T-helper 17 cell (primary cell): ENCODE measurements around the gene PTPRG. TPM values are rescaled to one million over a fixed set of nuclear protein-coding genes. Genes with fewer than 3 reads are reported as not detected.

Experiments
- ATAC-seq: fragments of 150-1000 bp; cut with Tn5 transposase; 2 replicates; pipeline ENCODE4 v1.10.0; 2021; ENCODE audit warnings: mild to moderate bottlenecking, moderate library complexity
- DNase-seq, 3 donors: peaks; one replicate each; pipeline versions ENCODE4 v3.0.0 to v3.0.0-alpha.2; 2020 to 2021
- H3K9me3 ChIP-seq: one replicate; pipeline ENCODE4 v1.7.0; 2013; ENCODE audit warnings: low read length, mild to moderate bottlenecking; ENCODE audit not compliant: control insufficient read depth, poor library complexity, severe bottlenecking
- H3K27ac Mint-ChIP-seq: one replicate; pipeline ENCODE4 v1.8.0; 2022; ENCODE audit warnings: mild to moderate bottlenecking, moderate library complexity, mixed read lengths
- H3K27me3 Mint-ChIP-seq: one replicate; pipeline ENCODE4 v1.8.0; 2022; ENCODE audit warnings: mixed read lengths
- H3K36me3 Mint-ChIP-seq: one replicate; pipeline ENCODE4 v1.8.0; 2022; ENCODE audit warnings: low read depth, mixed read lengths
- H3K4me1 Mint-ChIP-seq: one replicate; pipeline ENCODE4 v1.8.0; 2022; ENCODE audit warnings: mild to moderate bottlenecking, mixed read lengths
- H3K4me3 Mint-ChIP-seq: one replicate; pipeline ENCODE4 v1.8.0; 2022; ENCODE audit warnings: mild to moderate bottlenecking, moderate library complexity, mixed read lengths
- total RNA-seq, 4 donors: library from RNA in 2 of 4; stranded (reverse) in 2 of 4; gene quantifications; one replicate each; pipeline ENCODE4 v1.2.3 and lab custom pipeline; 2022 to 2026

PTPRG gene
- total RNA-seq, 2 donors from 2014 or later, result 0.02 TPM; not detected in 1

DNA sequence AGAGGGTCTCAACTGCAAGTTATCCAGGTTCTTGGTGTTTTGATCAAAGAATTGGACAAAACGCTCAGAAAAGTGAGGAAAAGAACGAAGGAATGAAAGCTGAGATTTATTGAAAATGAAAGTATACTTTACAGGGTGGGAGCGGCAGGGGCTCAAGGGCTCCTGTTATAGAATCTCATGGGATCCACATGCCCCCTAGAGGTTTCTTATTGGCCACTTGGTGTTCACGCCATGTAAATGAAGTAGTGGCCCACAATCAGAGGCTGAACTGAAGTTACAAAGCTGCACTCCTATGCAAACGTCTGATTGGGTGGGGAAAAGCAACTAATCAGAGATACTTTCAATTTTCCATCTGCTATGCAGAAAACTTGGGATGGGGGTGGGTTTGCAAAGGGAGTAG is 216.7 kb downstream of the PTPRG start:
- Mint-ChIP-seq H3K4me1 (no peaks in the 10 kb centered on the region), H3K36me3 (no peaks in the 10 kb centered on the region), H3K27me3 (no peaks in the 10 kb centered on the region), H3K4me3 (no peak overlapping the region), H3K27ac (no peak overlapping the region)
- DNase-seq, result no peak
- no peak for ATAC-seq
- H3K9me3 ChIP-seq, result no peaks in the 10 kb centered on the region

DNA sequence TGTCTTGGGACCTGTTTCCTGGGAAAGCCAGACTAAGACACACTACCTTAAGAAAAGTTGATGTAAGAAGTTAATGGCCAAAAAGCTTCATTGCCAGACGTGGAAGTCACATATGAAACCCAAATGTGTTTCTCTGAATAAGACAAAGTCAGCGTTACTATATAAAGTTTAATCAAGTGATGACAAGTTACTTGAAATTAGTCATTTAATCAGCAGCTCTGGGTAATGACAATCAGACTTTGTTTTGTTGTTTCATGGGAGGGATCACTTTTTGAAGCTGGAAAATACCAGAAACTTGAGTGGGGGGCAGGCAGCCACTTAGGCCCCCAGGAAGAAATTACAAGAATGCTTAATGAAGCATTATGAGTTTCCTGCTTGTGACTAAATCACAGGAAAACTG is 218.6 kb downstream of the PTPRG start:
- no peaks in the 10 kb centered on the region for H3K4me1 Mint-ChIP-seq
- H3K27me3 Mint-ChIP-seq, result no peaks in the 10 kb centered on the region
- H3K4me3 Mint-ChIP-seq, result no peak overlapping the region

GRCh38 chr3:61780455-61781228 is 219.3 kb downstream of the PTPRG start:
- Mint-ChIP-seq H3K36me3 (no peaks in the 10 kb centered on the region), H3K4me3 (no peak overlapping the region), H3K27me3 (no peaks in the 10 kb centered on the region), H3K4me1 (no peaks in the 10 kb centered on the region), H3K27ac (no peak overlapping the region)
- ATAC-seq (no peak), DNase-seq (no peak)
- H3K9me3 ChIP-seq, result no peaks in the 10 kb centered on the region

More for the DNA sequence above, 218.6 kb downstream of the PTPRG start:
- no peaks in the 10 kb centered on the region for H3K9me3 ChIP-seq
- Mint-ChIP-seq H3K36me3 (no peaks in the 10 kb centered on the region), H3K27ac (no peak overlapping the region)
- ATAC-seq (no peak), DNase-seq (no peak)

GRCh38 chr3:61783993-61784718 is 222.8 kb downstream of the PTPRG start:
- Mint-ChIP-seq H3K4me1 (no peaks in the 10 kb centered on the region), H3K36me3 (no peaks in the 10 kb centered on the region), H3K27ac (no peak overlapping the region), H3K4me3 (no peak overlapping the region), H3K27me3 (no peaks in the 10 kb centered on the region)
- no peaks in the 10 kb centered on the region for H3K9me3 ChIP-seq
- ATAC-seq (no peak), DNase-seq (no peak)

DNA sequence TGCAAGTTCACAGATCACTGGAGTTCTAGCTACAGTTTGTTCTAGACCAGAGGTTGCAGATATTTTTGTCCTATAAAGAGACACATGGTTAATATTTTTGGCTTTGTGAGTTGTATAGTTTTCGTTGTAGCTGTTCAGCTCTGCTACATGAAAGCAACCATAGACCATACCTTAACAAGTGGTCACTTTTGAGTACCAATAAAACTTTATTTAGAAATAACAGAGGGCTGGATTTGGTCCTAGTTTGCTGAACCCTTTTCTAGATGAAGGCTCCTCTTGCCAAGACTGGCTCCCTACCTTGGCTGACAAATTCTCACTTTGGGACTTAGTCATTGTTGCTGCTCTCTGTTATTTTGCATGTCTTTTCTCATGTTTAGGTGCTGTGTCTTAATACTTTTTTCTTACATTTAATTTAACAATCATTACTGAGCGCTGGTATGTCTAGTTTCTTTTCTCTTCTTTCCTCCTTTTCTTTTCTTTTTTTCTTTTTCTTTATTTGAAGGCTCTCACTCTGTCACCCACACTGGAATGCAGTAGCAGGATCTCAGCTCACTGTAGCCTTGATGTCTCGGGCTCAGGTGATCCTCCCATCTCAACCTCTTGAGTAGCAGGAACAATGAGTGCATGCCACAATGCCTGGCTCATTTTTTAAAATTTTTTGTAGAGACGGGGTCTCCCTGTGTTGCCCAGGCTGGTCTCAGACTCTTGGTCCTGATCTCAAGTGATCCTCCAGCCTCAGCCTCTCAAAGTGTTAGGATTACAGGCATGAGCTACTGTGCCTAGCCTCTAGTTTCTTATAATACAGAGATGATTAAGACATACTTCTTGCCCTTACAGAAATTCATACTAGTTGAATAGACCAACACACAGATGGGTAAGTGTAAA is 227.5 kb downstream of the PTPRG start:
- no peak for DNase-seq

GRCh38 chr3:61789861-61790260 is 228.5 kb downstream of the PTPRG start:
- H3K27ac Mint-ChIP-seq, result no peak overlapping the region
- no peak overlapping the region for H3K4me3 Mint-ChIP-seq
- no peaks in the 10 kb centered on the region for H3K27me3 Mint-ChIP-seq
- ATAC-seq (no peak), DNase-seq (no peak)
- H3K9me3 ChIP-seq, result no peaks in the 10 kb centered on the region
- no peaks in the 10 kb centered on the region for H3K4me1 Mint-ChIP-seq
- no peaks in the 10 kb centered on the region for H3K36me3 Mint-ChIP-seq

More for the DNA sequence above, 227.5 kb downstream of the PTPRG start:
- Mint-ChIP-seq H3K4me3 (no peak overlapping the region), H3K4me1 (no peaks in the 10 kb centered on the region), H3K27ac (no peak overlapping the region), H3K36me3 (no peaks in the 10 kb centered on the region), H3K27me3 (no peaks in the 10 kb centered on the region)
- ATAC-seq, result no peak
- H3K9me3 ChIP-seq, result no peaks in the 10 kb centered on the region

- Mint-ChIP-seq H3K27ac (no peak overlapping the region), H3K4me3 (no peak overlapping the region), H3K27me3 (no peaks in the 10 kb centered on the region), H3K36me3 (no peaks in the 10 kb centered on the region), H3K4me1 (no peaks in the 10 kb centered on the region)
- DNase-seq (no peak), ATAC-seq (no peak)
- no peaks in the 10 kb centered on the region for H3K9me3 ChIP-seq
These were observed 229.0 kb downstream of the PTPRG start for GRCh38 chr3:61790411-61790810.

DNA sequence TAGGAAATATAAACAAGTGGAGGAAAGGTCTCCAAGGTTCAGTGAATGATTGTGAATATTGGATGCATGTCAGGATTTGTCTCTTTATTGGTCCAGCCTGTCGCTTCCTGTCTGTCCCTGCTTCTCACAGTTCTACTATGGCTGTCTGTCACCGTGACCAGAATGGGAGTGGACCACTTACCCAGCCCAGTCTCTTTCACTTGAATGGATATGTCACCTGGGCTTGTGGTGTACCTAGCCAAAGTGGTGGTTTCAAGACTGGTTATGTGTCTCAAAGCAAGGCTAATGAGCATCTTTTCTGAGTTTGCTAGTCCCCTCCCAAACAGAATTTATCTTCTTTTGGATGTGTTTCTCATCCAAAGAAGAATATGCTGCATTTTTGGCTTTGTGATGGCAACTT is 231.7 kb downstream of the PTPRG start:
- no peak overlapping the region for H3K27ac Mint-ChIP-seq
- no peaks in the 10 kb centered on the region for H3K9me3 ChIP-seq
- ATAC-seq (no peak), DNase-seq (no peak)
- no peaks in the 10 kb centered on the region for H3K27me3 Mint-ChIP-seq
- no peaks in the 10 kb centered on the region for H3K4me1 Mint-ChIP-seq
- no peak overlapping the region for H3K4me3 Mint-ChIP-seq
- no peaks in the 10 kb centered on the region for H3K36me3 Mint-ChIP-seq

GRCh38 chr3:61793521-61793920 is 232.2 kb downstream of the PTPRG start:
- no peak for DNase-seq
- Mint-ChIP-seq H3K4me3 (no peak overlapping the region), H3K27ac (no peak overlapping the region), H3K36me3 (no peaks in the 10 kb centered on the region), H3K27me3 (no peaks in the 10 kb centered on the region), H3K4me1 (no peaks in the 10 kb centered on the region)
- no peak for ATAC-seq
- no peaks in the 10 kb centered on the region for H3K9me3 ChIP-seq

GRCh38 chr3:61794341-61794740 is 233.0 kb downstream of the PTPRG start:
- H3K4me3 Mint-ChIP-seq, result no peak overlapping the region
- no peak for ATAC-seq
- no peaks in the 10 kb centered on the region for H3K9me3 ChIP-seq
- DNase-seq, result no peak
- H3K4me1 Mint-ChIP-seq, result no peaks in the 10 kb centered on the region
- H3K36me3 Mint-ChIP-seq, result no peaks in the 10 kb centered on the region
- H3K27ac Mint-ChIP-seq, result no peak overlapping the region
- no peaks in the 10 kb centered on the region for H3K27me3 Mint-ChIP-seq

GRCh38 chr3:61794961-61795360 is 233.6 kb downstream of the PTPRG start:
- H3K4me3 Mint-ChIP-seq, result no peak overlapping the region
- no peak overlapping the region for H3K27ac Mint-ChIP-seq
- no peak for DNase-seq
- ATAC-seq, result no peak
- H3K36me3 Mint-ChIP-seq, result no peaks in the 10 kb centered on the region
- no peaks in the 10 kb centered on the region for H3K9me3 ChIP-seq
- no peaks in the 10 kb centered on the region for H3K4me1 Mint-ChIP-seq
- H3K27me3 Mint-ChIP-seq, result no peaks in the 10 kb centered on the region

DNA sequence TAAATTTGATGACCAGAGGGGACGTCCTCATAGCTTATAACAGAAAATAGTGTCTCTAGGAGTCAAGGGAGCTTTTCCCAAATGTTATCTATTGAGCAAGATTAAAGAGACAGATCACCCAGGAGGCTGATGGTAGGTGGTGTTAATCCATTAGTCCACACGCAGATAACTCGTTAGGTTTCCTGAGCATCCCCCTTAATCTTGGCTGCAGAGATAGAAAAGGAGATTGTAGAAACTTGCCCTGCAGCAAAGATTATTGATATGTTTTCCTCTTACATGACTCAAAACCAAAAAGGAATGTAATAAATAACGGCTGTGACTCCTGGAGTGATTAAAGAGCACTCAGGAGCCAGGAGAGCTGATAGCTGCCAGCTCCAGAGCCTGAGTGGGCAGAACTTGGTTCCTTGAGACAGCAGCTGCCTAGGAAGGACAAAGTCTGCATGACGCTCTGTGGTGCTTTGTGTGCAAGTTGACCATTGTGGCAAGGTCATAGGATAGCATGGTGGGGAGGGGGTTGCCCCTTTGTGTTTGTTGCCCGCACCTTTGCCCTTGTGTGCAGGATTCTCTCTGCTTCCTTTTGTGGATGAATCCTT is 234.8 kb downstream of the PTPRG start:
- Mint-ChIP-seq H3K4me3 (no peak overlapping the region), H3K27ac (no peak overlapping the region), H3K4me1 (no peaks in the 10 kb centered on the region), H3K27me3 (no peaks in the 10 kb centered on the region), H3K36me3 (no peaks in the 10 kb centered on the region)
- no peak for ATAC-seq
- H3K9me3 ChIP-seq, result no peaks in the 10 kb centered on the region
- DNase-seq, result no peak

DNA sequence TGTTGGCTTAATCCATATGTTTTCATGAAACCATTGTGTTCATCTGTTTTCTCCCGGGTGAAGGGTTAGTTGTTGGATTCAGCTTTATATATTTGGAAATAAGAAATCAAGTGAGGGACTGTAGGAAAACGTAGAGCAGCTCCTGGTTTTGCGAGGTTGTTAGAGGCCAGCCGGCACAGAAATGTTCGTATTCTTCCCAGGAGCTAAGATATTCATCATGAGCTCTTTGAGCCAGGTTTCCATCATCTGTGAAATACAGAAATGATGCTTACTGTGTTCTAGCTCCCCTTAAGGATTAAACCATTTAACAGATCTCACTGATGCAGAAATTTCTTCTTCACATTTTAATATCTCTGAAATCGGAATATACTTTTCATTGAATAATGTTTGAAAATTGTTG is 235.5 kb downstream of the PTPRG start:
- H3K4me3 Mint-ChIP-seq, result no peak overlapping the region

More for the DNA sequence above, 235.5 kb downstream of the PTPRG start:
- Mint-ChIP-seq H3K27me3 (no peaks in the 10 kb centered on the region), H3K36me3 (no peaks in the 10 kb centered on the region), H3K4me1 (no peaks in the 10 kb centered on the region), H3K27ac (no peak overlapping the region)
- no peaks in the 10 kb centered on the region for H3K9me3 ChIP-seq
- no peak for DNase-seq
- ATAC-seq, result no peak
